PFSK-1 (cell line): ENCODE data around the gene POF1B.

Experiments
- FOXP2 ChIP-seq: optimal IDR thresholded peaks from 2 replicates; pipeline ENCODE3; 2011; ENCODE audit warnings: borderline replicate concordance, control low read depth, inconsistent platforms; ENCODE audit not compliant: insufficient read depth; ENCODE audit errors: extremely low read length, extremely low read depth
- POLR2AphosphoS5 ChIP-seq: IDR thresholded peaks from 2 replicates; pipeline ENCODE4 v1.6.1; 2012; ENCODE audit warnings: low read depth, mild to moderate bottlenecking, control low read depth, low read length, moderate library complexity
- SIN3A ChIP-seq: IDR thresholded peaks from 2 replicates; pipeline ENCODE4 v1.6.1; 2012; ENCODE audit warnings: mild to moderate bottlenecking, low read length, moderate library complexity, borderline replicate concordance; ENCODE audit not compliant: insufficient read depth
- TAF1 ChIP-seq: IDR thresholded peaks from 2 replicates; pipeline ENCODE4 v1.6.1; 2012; ENCODE audit warnings: low read length, control low read depth, borderline replicate concordance; ENCODE audit not compliant: insufficient read depth
- TF ChIP-seq, protein P1 (sequence below), 2 experiments: IDR thresholded peaks; 2 replicates each; pipeline versions ENCODE4 v1.6.1 to v1.8.0; 2011 to 2012; ENCODE audit warnings: low read depth in 2 of 2, low read length in 2 of 2, control low read depth in 1 of 2, inconsistent platforms in 1 of 2, mild to moderate bottlenecking in 1 of 2, moderate library complexity in 1 of 2; ENCODE audit not compliant: insufficient read depth in 1 of 2

POF1B gene

GRCh38 chrX:85288992-85289723 is 90.3 kb downstream of the POF1B start:
- TF ChIP-seq POLR2AphosphoS5 (no peak), FOXP2 (no peak), SIN3A (no peak), TAF1 (no peak)
- TF ChIP-seq, protein P1, sequence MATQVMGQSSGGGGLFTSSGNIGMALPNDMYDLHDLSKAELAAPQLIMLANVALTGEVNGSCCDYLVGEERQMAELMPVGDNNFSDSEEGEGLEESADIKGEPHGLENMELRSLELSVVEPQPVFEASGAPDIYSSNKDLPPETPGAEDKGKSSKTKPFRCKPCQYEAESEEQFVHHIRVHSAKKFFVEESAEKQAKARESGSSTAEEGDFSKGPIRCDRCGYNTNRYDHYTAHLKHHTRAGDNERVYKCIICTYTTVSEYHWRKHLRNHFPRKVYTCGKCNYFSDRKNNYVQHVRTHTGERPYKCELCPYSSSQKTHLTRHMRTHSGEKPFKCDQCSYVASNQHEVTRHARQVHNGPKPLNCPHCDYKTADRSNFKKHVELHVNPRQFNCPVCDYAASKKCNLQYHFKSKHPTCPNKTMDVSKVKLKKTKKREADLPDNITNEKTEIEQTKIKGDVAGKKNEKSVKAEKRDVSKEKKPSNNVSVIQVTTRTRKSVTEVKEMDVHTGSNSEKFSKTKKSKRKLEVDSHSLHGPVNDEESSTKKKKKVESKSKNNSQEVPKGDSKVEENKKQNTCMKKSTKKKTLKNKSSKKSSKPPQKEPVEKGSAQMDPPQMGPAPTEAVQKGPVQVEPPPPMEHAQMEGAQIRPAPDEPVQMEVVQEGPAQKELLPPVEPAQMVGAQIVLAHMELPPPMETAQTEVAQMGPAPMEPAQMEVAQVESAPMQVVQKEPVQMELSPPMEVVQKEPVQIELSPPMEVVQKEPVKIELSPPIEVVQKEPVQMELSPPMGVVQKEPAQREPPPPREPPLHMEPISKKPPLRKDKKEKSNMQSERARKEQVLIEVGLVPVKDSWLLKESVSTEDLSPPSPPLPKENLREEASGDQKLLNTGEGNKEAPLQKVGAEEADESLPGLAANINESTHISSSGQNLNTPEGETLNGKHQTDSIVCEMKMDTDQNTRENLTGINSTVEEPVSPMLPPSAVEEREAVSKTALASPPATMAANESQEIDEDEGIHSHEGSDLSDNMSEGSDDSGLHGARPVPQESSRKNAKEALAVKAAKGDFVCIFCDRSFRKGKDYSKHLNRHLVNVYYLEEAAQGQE (IDR thresholded peaks at IDR 0.05; ENCODE audit: insufficient read depth in 1 of 2, low read depth in 2 of 2, low read length in 2 of 2), result no peak

- TF ChIP-seq TAF1, result no peak
- no peak for TF ChIP-seq POLR2AphosphoS5
- TF ChIP-seq, protein P1 (IDR thresholded peaks at IDR 0.05; ENCODE audit: insufficient read depth in 1 of 2, low read depth in 2 of 2, low read length in 2 of 2), result no peak
- no peak for TF ChIP-seq FOXP2
- TF ChIP-seq SIN3A, result no peak
Measured at GRCh38 chrX:85244450-85245211, 134.8 kb downstream of the POF1B start.

- no peak for TF ChIP-seq POLR2AphosphoS5
- no peak for TF ChIP-seq SIN3A
- TF ChIP-seq, protein P1 (IDR thresholded peaks at IDR 0.05; ENCODE audit: insufficient read depth in 1 of 2, low read depth in 2 of 2, low read length in 2 of 2), result no peak
- TF ChIP-seq FOXP2, result no peak
- no peak for TF ChIP-seq TAF1
Measured at GRCh38 chrX:85243761-85244449, 135.6 kb downstream of the POF1B start, which contains the start of the genes SATL1 and ZNF711. TSS of gene SATL1 (minus strand) at chrX:85243779. CDS start at chrX:85108968, 134,811 bp downstream. TSS of gene ZNF711 (plus strand) at chrX:85243991. CDS start at chrX:85247573, 3,582 bp downstream.

DNA sequence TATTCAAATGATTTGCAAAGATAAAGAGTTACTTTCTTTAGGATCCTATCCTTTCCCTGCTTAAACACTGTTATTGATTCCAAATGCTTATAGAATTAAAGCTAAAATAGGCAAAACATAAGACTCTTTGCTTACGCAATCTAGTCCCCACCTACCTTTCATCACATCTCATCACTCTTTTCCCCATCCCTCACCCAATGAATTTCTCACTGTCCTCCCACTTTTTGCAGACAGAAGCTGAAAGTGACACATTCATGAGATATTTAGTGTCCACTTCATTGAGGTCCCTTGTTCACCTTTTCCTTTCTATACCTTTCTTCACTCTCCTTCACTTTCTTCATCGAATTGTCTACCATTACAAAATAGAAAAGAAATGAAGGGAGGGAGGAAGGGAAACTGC is 136.3 kb downstream of the POF1B start:
- TF ChIP-seq POLR2AphosphoS5 (no peak), SIN3A (no peak), FOXP2 (no peak), TAF1 (no peak)
- TF ChIP-seq, protein P1 (IDR thresholded peaks at IDR 0.05; ENCODE audit: insufficient read depth in 1 of 2, low read depth in 2 of 2, low read length in 2 of 2), result no peak
